ENCODE data around the gene BROX. TPM values are rescaled to one million over a fixed set of nuclear protein-coding genes. Genes with fewer than 3 reads are reported as not detected.

BROX gene
- total RNA-seq, 1 experiment from 2014 or later, result 44.9 TPM

DNA sequence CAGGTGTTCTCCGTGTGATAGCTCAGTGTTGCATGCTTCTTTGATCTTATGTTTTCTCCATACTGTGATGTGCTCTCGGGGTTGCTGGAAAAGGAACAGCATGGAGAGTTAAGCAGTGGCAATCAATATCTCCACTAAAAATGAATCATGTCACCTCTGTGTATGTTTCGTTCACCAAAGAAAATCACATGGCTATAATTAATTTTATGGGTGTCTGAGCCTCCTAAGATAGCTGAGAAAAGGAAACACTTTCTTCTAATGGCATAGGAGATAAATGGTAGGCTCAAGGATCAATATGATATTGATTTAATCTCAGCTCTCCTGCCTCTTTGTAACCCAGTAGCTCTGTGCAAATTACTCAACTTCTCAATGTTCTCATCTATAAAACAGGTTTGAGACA is 38.9 kb downstream of the BROX start:
- H3K27ac ChIP-seq (ENCODE audit: low read depth, low read length), result no peak overlapping the region
- H3K36me3 ChIP-seq (ENCODE audit: control insufficient read depth in 1 of 2, insufficient read depth in 2 of 2, low read length in 2 of 2), result no peaks in the 10 kb centered on the region
- ChIA-PET POLR2A (no interaction called here), CTCF (no interaction called here), RAD21 (ENCODE audit: low non-redundant PET in 1 of 2, low total read pairs in 2 of 2, uncharacterized antibody in 2 of 2, unreplicated experiment in 2 of 2) (interaction anchor here in 1 of 2 experiments (0.7 kb wide), 1 partner anchor 93 kb away, joined by 3 read pairs; no protein-coding TSS in a partner anchor)
- ATAC-seq, result no peak
- BruUV-seq (replicated peaks), result no TSS peak
- H3K9me3 ChIP-seq (ENCODE audit: control insufficient read depth in 1 of 2, insufficient read depth in 1 of 2, low read depth in 1 of 2, low read length in 2 of 2), result no peaks in the 10 kb centered on the region
- H3K27me3 ChIP-seq (ENCODE audit: insufficient read depth, low read length), result no peaks in the 10 kb centered on the region
- DNase-seq (ENCODE audit: low read depth, low spot score), result no peak
- intact Hi-C loops (cut with micrococcal nuclease), result no loop called here
- H3K4me3 ChIP-seq (replicated peaks in 1 of 2; ENCODE audit: low read depth in 1 of 2, low read length in 2 of 2), result no peak overlapping the region
- no peaks in the 10 kb centered on the region for H4K20me1 ChIP-seq (ENCODE audit: insufficient read depth)
- H3K4me1 ChIP-seq (ENCODE audit: control insufficient read depth in 1 of 2, insufficient read depth in 2 of 2, low read length in 2 of 2), result no peaks in the 10 kb centered on the region
- H3K9ac ChIP-seq (ENCODE audit: low read length), result no peak overlapping the region
- no peaks in the 10 kb centered on the region; the same call in 1 of the 2 replicates for H3K9me2 ChIP-seq (ENCODE audit: insufficient read depth)
- no peak for TF ChIP-seq CTCF (IDR thresholded peaks at IDR 0.05 in 2 of 3, conservative IDR thresholded peaks at IDR 0.05 in 1 of 3; ENCODE audit: borderline replicate concordance in 1 of 3, insufficient read depth in 1 of 3, low read depth in 2 of 3, low read length in 2 of 3)
- no peak overlapping the region for H2AFZ ChIP-seq (ENCODE audit: low read depth, low read length, poor library complexity, severe bottlenecking)
- no peaks in the 10 kb centered on the region for H3K79me2 ChIP-seq (ENCODE audit: insufficient read depth, low read length)
- no peak overlapping the region for H3K4me2 ChIP-seq (ENCODE audit: low read length)

- H3K79me2 ChIP-seq (ENCODE audit: insufficient read depth, low read length), result no peaks in the 10 kb centered on the region
- RAD21 ChIA-PET (ENCODE audit: low non-redundant PET in 1 of 2, low total read pairs in 2 of 2, uncharacterized antibody in 2 of 2, unreplicated experiment in 2 of 2), result no interaction called here
- no peak overlapping the region for H2AFZ ChIP-seq (ENCODE audit: low read depth, low read length, poor library complexity, severe bottlenecking)
- H3K27ac ChIP-seq (ENCODE audit: low read depth, low read length), result no peak overlapping the region
- no peak overlapping the region for H3K4me2 ChIP-seq (ENCODE audit: low read length)
- H3K9me3 ChIP-seq (ENCODE audit: control insufficient read depth in 1 of 2, insufficient read depth in 1 of 2, low read depth in 1 of 2, low read length in 2 of 2), result no peaks in the 10 kb centered on the region
- POLR2A ChIA-PET, result no interaction called here
- no peaks in the 10 kb centered on the region for H3K36me3 ChIP-seq (ENCODE audit: control insufficient read depth in 1 of 2, insufficient read depth in 2 of 2, low read length in 2 of 2)
- no peaks in the 10 kb centered on the region for H3K27me3 ChIP-seq (ENCODE audit: insufficient read depth, low read length)
- CTCF ChIA-PET, result no interaction called here
- no TSS peak for BruUV-seq (replicated peaks)
- no peaks in the 10 kb centered on the region for H3K4me1 ChIP-seq (ENCODE audit: control insufficient read depth in 1 of 2, insufficient read depth in 2 of 2, low read length in 2 of 2)
- no peak overlapping the region for H3K9ac ChIP-seq (ENCODE audit: low read length)
- H3K4me3 ChIP-seq (replicated peaks in 1 of 2; ENCODE audit: low read depth in 1 of 2, low read length in 2 of 2), result no peak overlapping the region
- H3K9me2 ChIP-seq (ENCODE audit: insufficient read depth), result no peaks in the 10 kb centered on the region; the same call in 1 of the 2 replicates
- no peak for ATAC-seq
- DNase-seq (ENCODE audit: low read depth, low spot score), result no peak
- intact Hi-C loops (cut with micrococcal nuclease), result no loop called here
- no peaks in the 10 kb centered on the region for H4K20me1 ChIP-seq (ENCODE audit: insufficient read depth)
- TF ChIP-seq FOSL1 (IDR thresholded peaks at IDR 0.05; ENCODE audit: low read depth), result no peak
- no peak for TF ChIP-seq TCF7L2 (IDR thresholded peaks at IDR 0.05; ENCODE audit: borderline replicate concordance, extremely low read depth, insufficient read depth, insufficient read length)
- TF ChIP-seq CBX3 (IDR thresholded peaks at IDR 0.05; ENCODE audit: low read depth), result no peak
- no peak for TF ChIP-seq YY1 (IDR thresholded peaks at IDR 0.05; ENCODE audit: extremely low read depth, insufficient replicate concordance, low read depth, low read length)
- no peak for TF ChIP-seq RAD21 (IDR thresholded peaks at IDR 0.05; ENCODE audit: low read depth)
- no peak for TF ChIP-seq SIN3A (IDR thresholded peaks at IDR 0.05; ENCODE audit: low read depth)
- no peak for TF ChIP-seq SRF (IDR thresholded peaks at IDR 0.05; ENCODE audit: low read depth)
- no peak for TF ChIP-seq POLR2A (IDR thresholded peaks at IDR 0.05; ENCODE audit: borderline replicate concordance, extremely low read depth, insufficient read depth, insufficient read length)
- TF ChIP-seq REST (IDR thresholded peaks at IDR 0.05; ENCODE audit: low read depth), result no peak
- TF ChIP-seq ELF1 (IDR thresholded peaks at IDR 0.05; ENCODE audit: borderline replicate concordance, low read depth), result no peak
- TF ChIP-seq, protein P1, sequence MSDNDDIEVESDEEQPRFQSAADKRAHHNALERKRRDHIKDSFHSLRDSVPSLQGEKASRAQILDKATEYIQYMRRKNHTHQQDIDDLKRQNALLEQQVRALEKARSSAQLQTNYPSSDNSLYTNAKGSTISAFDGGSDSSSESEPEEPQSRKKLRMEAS (IDR thresholded peaks at IDR 0.05), result no peak
- no peak for TF ChIP-seq JUND (IDR thresholded peaks at IDR 0.05)
- no peak for TF ChIP-seq EZH2 (IDR thresholded peaks at IDR 0.05)
- no peak for TF ChIP-seq ATF3 (IDR thresholded peaks at IDR 0.05)
These were observed 42.2 kb downstream of the BROX start for GRCh38 chr1:222754366-222755139.

Data from HCT116 (cell line).